ENCODE results near the gene RAB10. TPM values are rescaled to one million over a fixed set of nuclear protein-coding genes. Genes with fewer than 3 reads are reported as not detected.

The RAB10 gene
- total and polyA plus RNA-seq, 9 of the 15 experiments (the other 6 are each of a cell fraction or from before 2014, with no cell fraction given), result 25.1 to 214 (median 157) TPM

DNA sequence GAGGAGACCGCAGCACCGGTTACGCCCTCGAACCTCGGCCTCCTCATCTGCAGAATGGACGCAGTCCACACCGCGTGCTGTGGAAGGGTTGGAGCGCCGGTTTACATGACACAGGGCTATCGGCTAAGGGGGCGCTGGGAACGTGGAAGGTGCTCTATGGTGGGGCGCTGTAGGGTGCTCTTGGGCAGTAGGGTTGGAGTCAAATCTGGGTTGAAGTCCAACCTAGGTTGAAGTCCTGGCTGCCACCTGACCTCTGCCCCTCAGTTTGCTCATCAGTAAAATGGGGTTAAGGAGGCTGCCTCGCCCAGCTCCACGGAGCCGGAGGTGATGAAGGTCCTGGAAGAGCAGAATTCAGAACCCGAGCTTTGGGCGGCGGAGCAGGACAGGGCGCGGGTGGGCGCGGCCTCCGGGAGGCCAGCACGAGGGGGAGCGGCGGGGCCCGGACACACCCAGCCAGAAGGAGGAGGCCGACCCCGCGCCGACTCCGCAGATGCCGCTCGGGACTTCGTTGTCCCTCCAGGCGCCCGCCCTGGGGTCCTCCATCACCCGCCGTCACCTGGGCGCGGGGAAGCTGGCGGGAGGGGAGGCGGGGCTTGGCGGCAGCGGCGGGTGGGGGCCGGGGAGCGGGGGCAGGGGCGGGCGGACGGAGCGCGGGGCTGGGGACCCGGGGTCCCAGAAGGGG, 138.4 kb downstream of the RAB10 start (continued):
- TF ChIP-seq SIX5 (IDR thresholded peaks at IDR 0.05; ENCODE audit: borderline replicate concordance in 1 of 2, insufficient read depth in 1 of 2, low read depth in 1 of 2, low read length in 2 of 2), result no peak
- TF ChIP-seq FOXJ3 (CRISPR knock-in tag; IDR thresholded peaks at IDR 0.05), result no peak
- TF ChIP-seq ZNF140 (CRISPR knock-in tag; IDR thresholded peaks at IDR 0.05), result no peak
- TF ChIP-seq, protein P1, sequence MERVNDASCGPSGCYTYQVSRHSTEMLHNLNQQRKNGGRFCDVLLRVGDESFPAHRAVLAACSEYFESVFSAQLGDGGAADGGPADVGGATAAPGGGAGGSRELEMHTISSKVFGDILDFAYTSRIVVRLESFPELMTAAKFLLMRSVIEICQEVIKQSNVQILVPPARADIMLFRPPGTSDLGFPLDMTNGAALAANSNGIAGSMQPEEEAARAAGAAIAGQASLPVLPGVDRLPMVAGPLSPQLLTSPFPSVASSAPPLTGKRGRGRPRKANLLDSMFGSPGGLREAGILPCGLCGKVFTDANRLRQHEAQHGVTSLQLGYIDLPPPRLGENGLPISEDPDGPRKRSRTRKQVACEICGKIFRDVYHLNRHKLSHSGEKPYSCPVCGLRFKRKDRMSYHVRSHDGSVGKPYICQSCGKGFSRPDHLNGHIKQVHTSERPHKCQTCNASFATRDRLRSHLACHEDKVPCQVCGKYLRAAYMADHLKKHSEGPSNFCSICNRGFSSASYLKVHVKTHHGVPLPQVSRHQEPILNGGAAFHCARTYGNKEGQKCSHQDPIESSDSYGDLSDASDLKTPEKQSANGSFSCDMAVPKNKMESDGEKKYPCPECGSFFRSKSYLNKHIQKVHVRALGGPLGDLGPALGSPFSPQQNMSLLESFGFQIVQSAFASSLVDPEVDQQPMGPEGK (CRISPR knock-in tag; IDR thresholded peaks at IDR 0.05; ENCODE audit: borderline replicate concordance), result no peak
- no peak for TF ChIP-seq OTX1 (CRISPR knock-in tag; IDR thresholded peaks at IDR 0.05)
- TF ChIP-seq KAT2B (IDR thresholded peaks at IDR 0.05; ENCODE audit: low read depth, low read length), result no peak
- no peak for TF ChIP-seq SP1 (CRISPR knock-in tag; IDR thresholded peaks at IDR 0.05)
- no peak for TF ChIP-seq ZNF77 (CRISPR knock-in tag; IDR thresholded peaks at IDR 0.05)
